Skeletal muscle tissue (tissue), 4 donors: ENCODE measurements around the gene UST. TPM values are rescaled to one million over a fixed set of nuclear protein-coding genes. Genes with fewer than 3 reads are reported as not detected.

Experiments used
- H3K27ac ChIP-seq: one replicate; pipeline ENCODE4 v1.7.0; 2013; ENCODE audit warnings: mild to moderate bottlenecking, low read depth, low read length, inconsistent platforms
- H3K27me3 ChIP-seq, 3 donors: one replicate each; pipeline ENCODE4 v1.7.0; 2013; ENCODE audit warnings: low read length in 3 of 3; ENCODE audit not compliant: control insufficient read depth in 3 of 3, insufficient read depth in 3 of 3
- H3K36me3 ChIP-seq, 3 donors: one replicate each; pipeline ENCODE4 v1.7.0; 2013; ENCODE audit warnings: low read length in 3 of 3; ENCODE audit not compliant: control insufficient read depth in 3 of 3, insufficient read depth in 3 of 3
- H3K4me1 ChIP-seq, 3 donors: one replicate each; pipeline ENCODE4 v1.7.0; 2013; ENCODE audit warnings: low read length in 3 of 3, mild to moderate bottlenecking in 3 of 3; ENCODE audit not compliant: control insufficient read depth in 3 of 3, insufficient read depth in 3 of 3
- H3K4me3 ChIP-seq, 3 donors: one replicate each; pipeline ENCODE4 v1.7.0; 2013; ENCODE audit warnings: low read length in 3 of 3
- H3K9ac ChIP-seq, 3 donors: one replicate each; pipeline ENCODE4 v1.7.0; 2013; ENCODE audit warnings: low read length in 3 of 3, mild to moderate bottlenecking in 3 of 3, moderate library complexity in 2 of 3, low read depth in 1 of 3
- H3K9me3 ChIP-seq, 3 donors: one replicate each; pipeline ENCODE4 v1.7.0; 2013; ENCODE audit warnings: low read length in 3 of 3; ENCODE audit not compliant: control insufficient read depth in 3 of 3
- total RNA-seq: library from RNA; depleted of rRNA; stranded (reverse); fragments of >200 nt; gene quantifications from one replicate; pipeline ENCODE4 v1.2.3, GENCODE V29; 2014
- donor health status: Osteomylitis.

UST gene
- total RNA-seq, 1 donor from 2014 or later, result 14.6 TPM

GRCh38 chr6:149078211-149078782 lies 331.5 kb downstream of the UST start:
- no peak overlapping the region for H3K27ac ChIP-seq
- no peaks in the 10 kb centered on the region for H3K27me3 ChIP-seq
- no peaks in the 10 kb centered on the region for H3K9me3 ChIP-seq
- no peak overlapping the region for H3K4me3 ChIP-seq
- H3K9ac ChIP-seq, result no peak overlapping the region
- H3K36me3 ChIP-seq, result no peaks in the 10 kb centered on the region
- peaks cover 0 to 16% (median 8%) of the 10 kb centered on the region in 3 donors for H3K4me1 ChIP-seq

GRCh38 chr6:149079456-149079855 lies 332.6 kb downstream of the UST start:
- H3K9ac ChIP-seq, result no peak overlapping the region

DNA sequence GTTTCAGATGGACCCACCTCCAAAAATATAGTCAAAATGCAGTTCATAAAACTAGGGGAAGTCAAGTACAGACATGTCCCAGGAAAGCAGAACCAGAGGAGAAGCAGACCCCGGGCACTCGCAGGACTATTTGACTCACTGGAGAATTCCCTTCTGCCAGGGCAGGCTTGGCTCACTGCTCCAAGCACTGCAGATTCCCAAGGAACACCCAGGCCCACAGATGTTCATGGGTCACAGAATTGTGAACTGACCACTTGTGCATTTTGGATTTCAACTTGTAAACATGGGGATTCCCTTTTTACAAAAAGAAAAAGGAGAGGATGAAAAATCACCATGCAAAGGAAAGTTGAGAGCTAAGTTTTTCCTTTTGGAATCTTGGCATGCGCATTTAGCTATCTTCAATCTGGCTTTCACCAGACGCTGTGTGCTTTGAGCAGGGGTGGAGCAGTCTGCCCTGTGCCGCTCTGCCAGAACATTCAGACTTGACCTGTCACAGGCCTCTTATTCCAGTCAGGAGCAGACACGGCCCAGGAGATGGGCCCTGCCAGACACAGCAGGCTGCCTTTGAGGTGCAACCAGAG lies 333.2 kb downstream of the UST start:
- Histone ChIP-seq H3K27me3 (no peaks in the 10 kb centered on the region), H3K4me3 (no peak overlapping the region), H3K4me1 (peaks cover 0 to 16% (median 8%) of the 10 kb centered on the region in 3 donors), H3K27ac (no peak overlapping the region), H3K36me3 (no peaks in the 10 kb centered on the region), H3K9me3 (no peaks in the 10 kb centered on the region), H3K9ac (no peak overlapping the region)

More at GRCh38 chr6:149079456-149079855, 332.6 kb downstream of the UST start:
- Histone ChIP-seq H3K4me1 (peaks cover 0 to 16% (median 8%) of the 10 kb centered on the region in 3 donors), H3K9me3 (no peaks in the 10 kb centered on the region), H3K4me3 (no peak overlapping the region), H3K27ac (no peak overlapping the region), H3K36me3 (no peaks in the 10 kb centered on the region), H3K27me3 (no peaks in the 10 kb centered on the region)

GRCh38 chr6:149080511-149080910 lies 333.7 kb downstream of the UST start:
- no peak overlapping the region for H3K27ac ChIP-seq
- no peak overlapping the region for H3K9ac ChIP-seq

GRCh38 chr6:149081281-149081680 lies 334.5 kb downstream of the UST start:
- Histone ChIP-seq H3K4me3 (no peak overlapping the region), H3K9me3 (no peaks in the 10 kb centered on the region), H3K27ac (no peak overlapping the region), H3K36me3 (no peaks in the 10 kb centered on the region), H3K9ac (no peak overlapping the region), H3K27me3 (no peaks in the 10 kb centered on the region), H3K4me1 (peaks cover 0 to 16% (median 8%) of the 10 kb centered on the region in 3 donors)

More at GRCh38 chr6:149080511-149080910, 333.7 kb downstream of the UST start:
- no peaks in the 10 kb centered on the region for H3K9me3 ChIP-seq
- H3K27me3 ChIP-seq, result no peaks in the 10 kb centered on the region
- peaks cover 0 to 16% (median 8%) of the 10 kb centered on the region in 3 donors for H3K4me1 ChIP-seq
- H3K4me3 ChIP-seq, result no peak overlapping the region
- H3K36me3 ChIP-seq, result no peaks in the 10 kb centered on the region

- Histone ChIP-seq H3K9me3 (no peaks in the 10 kb centered on the region), H3K27ac (no peak overlapping the region), H3K36me3 (no peaks in the 10 kb centered on the region), H3K4me3 (no peak overlapping the region), H3K4me1 (peaks cover 0 to 16% (median 8%) of the 10 kb centered on the region in 3 donors), H3K27me3 (no peaks in the 10 kb centered on the region), H3K9ac (no peak overlapping the region)
Observed at GRCh38 chr6:149082320-149082719, 335.5 kb downstream of the UST start.

DNA sequence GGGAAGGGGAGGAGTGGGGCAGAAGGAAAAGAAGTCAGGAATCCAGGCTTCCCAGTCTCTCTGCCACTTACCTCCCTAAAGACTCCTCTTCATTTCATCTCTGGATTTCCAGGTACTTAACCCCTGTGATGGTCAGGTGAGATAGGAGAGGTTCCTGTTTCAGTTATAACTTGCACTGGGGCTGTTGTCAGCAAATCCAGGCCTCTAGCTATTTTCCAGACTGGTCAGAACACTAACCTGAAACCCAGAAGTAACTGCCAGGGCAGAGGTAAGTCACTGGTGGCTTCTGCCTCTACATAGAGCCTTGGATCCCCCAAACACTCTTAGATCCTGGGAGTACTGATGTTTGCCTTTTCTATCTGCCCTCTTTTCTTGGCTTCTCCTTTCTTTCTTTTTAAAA lies 337.2 kb downstream of the UST start:
- H3K9me3 ChIP-seq, result no peaks in the 10 kb centered on the region
- peaks cover 0 to 16% (median 8%) of the 10 kb centered on the region in 3 donors for H3K4me1 ChIP-seq
- H3K9ac ChIP-seq, result no peak overlapping the region
- no peak overlapping the region for H3K27ac ChIP-seq
- H3K4me3 ChIP-seq, result no peak overlapping the region
- H3K27me3 ChIP-seq, result peaks cover 0 to 4% (median 0%) of the 10 kb centered on the region in 3 donors
- no peaks in the 10 kb centered on the region for H3K36me3 ChIP-seq

- Histone ChIP-seq H3K27me3 (peaks cover 0 to 4% (median 0%) of the 10 kb centered on the region in 3 donors), H3K4me1 (peaks cover 0 to 11% (median 8%) of the 10 kb centered on the region in 3 donors), H3K27ac (no peak overlapping the region), H3K9me3 (no peaks in the 10 kb centered on the region), H3K9ac (no peak overlapping the region), H3K36me3 (no peaks in the 10 kb centered on the region), H3K4me3 (no peak overlapping the region)
Observed at GRCh38 chr6:149084808-149085556, 338.2 kb downstream of the UST start.

DNA sequence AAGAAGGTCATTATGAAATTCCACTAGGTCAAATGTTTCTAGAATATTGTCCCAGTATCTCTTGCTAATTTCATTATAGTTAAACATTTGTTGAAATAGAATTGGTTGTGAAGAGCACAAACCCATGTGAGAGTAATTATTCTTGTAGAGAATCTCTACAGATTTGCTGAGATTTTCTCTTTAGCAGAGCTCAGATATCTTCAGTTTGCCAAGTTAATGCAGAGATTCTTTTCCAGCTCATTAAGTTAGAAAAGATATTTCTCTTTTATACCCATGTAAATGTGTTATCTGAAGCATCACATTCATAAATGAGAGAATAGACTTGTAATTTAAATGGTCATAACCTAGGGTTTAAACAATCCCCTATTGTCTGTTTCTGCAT lies 338.7 kb downstream of the UST start:
- Histone ChIP-seq H3K9ac (no peak overlapping the region), H3K9me3 (no peaks in the 10 kb centered on the region), H3K27me3 (peaks cover 0 to 4% (median 0%) of the 10 kb centered on the region in 3 donors), H3K4me1 (peaks cover 0 to 5% (median 5%) of the 10 kb centered on the region in 3 donors), H3K4me3 (no peak overlapping the region), H3K36me3 (no peaks in the 10 kb centered on the region), H3K27ac (no peak overlapping the region)

DNA sequence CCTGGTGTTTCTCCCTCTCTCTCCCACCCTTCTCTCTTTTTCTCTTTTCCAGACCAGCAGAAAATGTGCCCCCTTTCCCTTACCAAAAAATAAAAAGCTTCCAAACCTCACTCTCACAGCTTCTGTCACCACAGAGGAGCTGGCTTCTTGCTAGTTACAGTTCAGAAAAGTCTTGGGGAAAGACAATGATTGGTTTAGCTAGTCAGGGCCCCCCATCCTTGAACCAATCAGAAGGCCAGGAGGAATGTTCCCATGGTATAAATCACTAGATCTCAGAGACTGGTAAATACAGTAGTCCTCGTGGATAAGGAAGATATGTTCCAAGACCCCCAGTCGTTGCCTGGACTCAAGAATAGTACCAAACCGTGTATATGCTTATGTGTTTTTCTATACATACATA lies 339.5 kb downstream of the UST start:
- Histone ChIP-seq H3K36me3 (no peaks in the 10 kb centered on the region), H3K4me3 (no peak overlapping the region), H3K9ac (no peak overlapping the region), H3K9me3 (no peaks in the 10 kb centered on the region), H3K27me3 (peaks cover 0 to 4% (median 0%) of the 10 kb centered on the region in 3 donors), H3K27ac (no peak overlapping the region), H3K4me1 (no peaks in the 10 kb centered on the region)
